SU-DHL-6 (cell line): ENCODE data around the gene HASPIN.

ENCODE experiments used
- CTCF ChIP-seq: fragments of 200-600 bp; sonication (generic); IDR thresholded peaks from one replicate; pipeline ENCODE4 v1.5.1; 2017; ENCODE audit warnings: antibody characterized with exemption, mild to moderate bottlenecking, low read length, moderate library complexity; ENCODE audit not compliant: insufficient read depth, poor library complexity, severe bottlenecking
- EZH2phosphoT487 ChIP-seq: fragments of 200-600 bp; sonication (generic), shearing (Covaris generic); conservative IDR thresholded peaks from 2 replicates; pipeline ENCODE4 v1.6.1; 2018; ENCODE audit warnings: mild to moderate bottlenecking, antibody characterized with exemption, low read length, moderate library complexity, mixed read lengths

- TF ChIP-seq CTCF (no peak), EZH2phosphoT487 (no peak)
These were observed 15.9 kb downstream of the HASPIN start for GRCh38 chr17:3739422-3740124.
